Liver (tissue), 9 donors: ENCODE data around the gene APOL3. TPM values are rescaled to one million over a fixed set of nuclear protein-coding genes. Genes with fewer than 3 reads are reported as not detected.
"Not testable (repeated sequence)": the region's sequence is repeated elsewhere in the genome, so short reads cannot be mapped to it uniquely, and the experiment has no call there.

Source experiments
- DNase-seq: peaks from one replicate; pipeline ENCODE4 v3.0.0-alpha.2; 2017; ENCODE audit warnings: low spot score
- H3K27ac ChIP-seq, 2 donors: one replicate each; pipeline ENCODE4 v1.7.0; 2013; ENCODE audit warnings: inconsistent platforms in 2 of 2, low read length in 2 of 2, control low read depth in 1 of 2, low read depth in 1 of 2, mild to moderate bottlenecking in 1 of 2
- H3K27me3 ChIP-seq, 4 donors: one replicate each; pipeline versions ENCODE4 v1.6.1 to v1.7.0; 2013; ENCODE audit warnings: low read length in 3 of 4, inconsistent platforms in 1 of 4, mild to moderate bottlenecking in 1 of 4, moderate library complexity in 1 of 4; ENCODE audit not compliant: control insufficient read depth in 4 of 4, insufficient read depth in 4 of 4
- H3K36me3 ChIP-seq, 4 donors: one replicate each; pipeline versions ENCODE4 v1.6.1 to v1.7.0; 2013; ENCODE audit warnings: low read length in 3 of 4, mild to moderate bottlenecking in 3 of 4, low read depth in 1 of 4, moderate library complexity in 1 of 4; ENCODE audit not compliant: control insufficient read depth in 4 of 4, insufficient read depth in 3 of 4
- H3K4me1 ChIP-seq, 4 donors: one replicate each; pipeline versions ENCODE4 v1.6.1 to v1.7.0; 2013; ENCODE audit warnings: low read length in 3 of 4, mild to moderate bottlenecking in 3 of 4, moderate library complexity in 1 of 4; ENCODE audit not compliant: control insufficient read depth in 4 of 4, insufficient read depth in 4 of 4
- H3K4me3 ChIP-seq, 3 donors: one replicate each; pipeline versions ENCODE4 v1.6.1 to v1.7.0; 2013; ENCODE audit warnings: low read length in 3 of 3, control low read depth in 1 of 3, low read depth in 1 of 3, mild to moderate bottlenecking in 1 of 3
- H3K9ac ChIP-seq, 2 donors: one replicate each; pipeline ENCODE4 v1.7.0; 2013; ENCODE audit warnings: low read length in 2 of 2, mild to moderate bottlenecking in 2 of 2, moderate library complexity in 2 of 2, control low read depth in 1 of 2, low read depth in 1 of 2
- H3K9me3 ChIP-seq, 4 donors: one replicate each; pipeline versions ENCODE4 v1.6.1 to v1.7.0; 2013; ENCODE audit warnings: low read length in 3 of 4; ENCODE audit not compliant: control insufficient read depth in 4 of 4
- CTCF ChIP-seq: fragments of 150-350 bp; IDR thresholded peaks from 2 replicates; pipeline ENCODE4 v1.5.1; 2017; ENCODE audit warnings: improper control_type of control experiment, low read depth, low read length; ENCODE audit not compliant: missing input control
- EGR1 ChIP-seq, 2 donors: IDR thresholded peaks; 2 replicates each; pipeline ENCODE4 v1.6.1; 2016 to 2018; ENCODE audit warnings: antibody characterized with exemption in 2 of 2, low read depth in 2 of 2
- MAX ChIP-seq: IDR thresholded peaks from 2 replicates; pipeline ENCODE4 v1.6.1; 2016; ENCODE audit warnings: antibody characterized with exemption
- REST ChIP-seq: IDR thresholded peaks from 2 replicates; pipeline ENCODE4 v1.6.1; 2016; ENCODE audit warnings: antibody characterized with exemption, mild to moderate bottlenecking
- RXRA ChIP-seq, 2 donors: IDR thresholded peaks; 2 replicates each; pipeline ENCODE4 v1.6.1; 2017 to 2018; ENCODE audit warnings: antibody characterized with exemption in 2 of 2, mild to moderate bottlenecking in 1 of 2
- YY1 ChIP-seq: IDR thresholded peaks from 2 replicates; pipeline ENCODE4 v1.6.1; 2016; ENCODE audit warnings: antibody characterized with exemption, mild to moderate bottlenecking
- ZBTB33 ChIP-seq: IDR thresholded peaks from 2 replicates; pipeline ENCODE4 v1.6.1; 2016; ENCODE audit warnings: antibody characterized with exemption
- WGBS: extraction: QIAGEN DNeasy Blood & Tissue Kit; methylation state at CpG from one replicate; pipeline ENCODE4 v1.1.7; 2013; 5-methylcytosine and 5-hydroxymethylcytosine counted together
- polyA plus RNA-seq, 2 donors: library from polyadenylated mRNA; stranded (reverse) in 1 of 2; unstranded in 1 of 2; fragments of 200-250 nt in 1 of 2; fragments of >200 nt in 1 of 2; fragmentation: Nextera tagmentation in 1 of 2; extraction: Ambion mirVana in 1 of 2; gene quantifications; one replicate each; pipeline versions ENCODE4 v1.2.1 to v1.2.3, GENCODE V29; 2013 to 2015
- total RNA-seq, 2 donors: library from RNA; depleted of rRNA; stranded (reverse); fragments of >200 nt; gene quantifications; one replicate each; pipeline ENCODE4 v1.2.3, GENCODE V29; 2014
- donor health status: healthy.
- donor health status: healthy.
- donor health status: healthy.
- donor health status: healthy.
- donor health status: healthy.

The APOL3 gene
- total and polyA plus RNA-seq, 4 donors = 7.2 to 34.5 (median 11.8) TPM

GRCh38 chr22:36143066-36143815 is 17.3 kb downstream of the APOL3 start (continued):
- no peak for TF ChIP-seq CTCF

- no peak for DNase-seq
- H3K9me3 ChIP-seq = no peaks in the 10 kb centered on the region
- no peak overlapping the region for H3K4me3 ChIP-seq
- H3K27me3 ChIP-seq = no peaks in the 10 kb centered on the region
- TF ChIP-seq YY1 (no peak), REST (no peak), EGR1 (IDR thresholded peaks at IDR 0.05; ENCODE audit: low read depth in 2 of 2) (no peak), MAX (no peak), RXRA (IDR thresholded peaks at IDR 0.05) (no peak), ZBTB33 (no peak)
- no peak overlapping the region for H3K9ac ChIP-seq
- 92% methylated on average over 9 of the region's 9 CpGs for WGBS
- no peak overlapping the region for H3K27ac ChIP-seq
- H3K36me3 ChIP-seq = peaks cover 0 to 25% (median 8%) of the 10 kb centered on the region in 4 donors
- H3K4me1 ChIP-seq = peaks cover 5 to 36% (median 30%) of the 10 kb centered on the region in 4 donors
Measured at GRCh38 chr22:36141481-36141880, 19.1 kb downstream of the APOL3 start.

GRCh38 chr22:36138709-36139108 is 21.8 kb downstream of the APOL3 start:
- not testable (repeated sequence) for H3K27ac ChIP-seq, H3K9ac ChIP-seq, H3K4me3 ChIP-seq, H3K27me3 ChIP-seq, DNase-seq, H3K9me3 ChIP-seq
- H3K4me1 ChIP-seq = peaks cover 0 to 14% (median 12%) of the 10 kb centered on the region in 4 donors
- H3K36me3 ChIP-seq = peaks cover 0 to 23% (median 8%) of the 10 kb centered on the region in 4 donors
- 87% methylated on average over 1 of the region's 4 CpGs for WGBS
